ENCODE results near the gene CENATAC.
"Not testable (repeated sequence)": the region's sequence is repeated elsewhere in the genome, so short reads cannot be mapped to it uniquely, and the experiment has no call there.

CENATAC gene

DNA sequence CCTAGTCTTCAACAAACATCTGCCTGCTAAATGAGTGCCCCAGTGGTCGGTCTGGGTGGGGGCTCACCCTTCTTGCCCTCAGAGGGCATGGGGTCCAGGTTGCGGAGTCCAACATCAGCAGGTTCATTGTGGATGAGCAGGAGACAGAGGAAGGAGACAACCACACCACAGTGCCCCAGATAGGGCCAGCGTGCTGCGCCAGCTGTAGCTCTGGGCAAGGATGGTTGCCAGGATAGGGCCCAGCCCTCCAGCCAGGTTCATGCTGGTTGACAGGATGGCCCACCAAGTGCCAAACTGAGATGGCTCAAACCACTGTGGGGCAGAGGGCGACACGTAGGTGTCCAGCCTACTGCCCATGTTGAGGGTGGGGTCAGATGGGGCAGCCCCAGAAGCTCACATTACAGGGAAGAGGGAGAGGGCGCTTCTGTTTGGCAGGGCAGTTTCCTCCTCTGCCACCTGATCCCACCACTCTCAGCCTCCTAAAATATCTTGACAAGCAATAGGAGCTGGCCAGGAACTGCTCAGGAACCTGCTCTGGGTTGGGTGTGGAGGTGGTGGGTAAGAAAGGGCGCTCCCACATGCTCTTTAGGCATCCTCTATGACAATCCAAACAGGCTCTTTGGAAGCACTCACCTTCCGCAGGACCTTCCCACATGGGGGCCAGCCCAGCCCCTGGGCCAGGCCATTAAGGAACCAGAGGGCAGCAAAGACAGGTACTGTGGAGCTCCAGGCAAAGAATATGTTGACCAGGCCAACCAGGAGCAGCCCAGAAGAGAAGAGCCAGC is 29.8 kb downstream of the CENATAC start:
- no peak for DNase-seq

- DNase-seq = no peak
These were observed 30.6 kb downstream of the CENATAC start for GRCh38 chr11:119028346-119029068.

DNA sequence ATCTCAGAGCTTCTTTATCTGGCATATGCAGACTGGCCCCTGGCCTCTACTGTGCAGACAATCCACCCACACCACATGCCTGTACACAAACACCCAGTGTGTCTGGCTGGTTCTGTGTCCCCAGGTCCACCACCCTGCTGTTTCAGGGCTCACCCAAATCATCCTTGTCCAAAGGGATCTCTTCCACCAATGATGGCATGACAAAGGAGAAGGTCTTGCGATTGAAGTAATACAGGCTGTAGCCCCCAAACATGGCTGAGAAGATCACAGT is 31.1 kb downstream of the CENATAC start:
- no peak for DNase-seq

DNA sequence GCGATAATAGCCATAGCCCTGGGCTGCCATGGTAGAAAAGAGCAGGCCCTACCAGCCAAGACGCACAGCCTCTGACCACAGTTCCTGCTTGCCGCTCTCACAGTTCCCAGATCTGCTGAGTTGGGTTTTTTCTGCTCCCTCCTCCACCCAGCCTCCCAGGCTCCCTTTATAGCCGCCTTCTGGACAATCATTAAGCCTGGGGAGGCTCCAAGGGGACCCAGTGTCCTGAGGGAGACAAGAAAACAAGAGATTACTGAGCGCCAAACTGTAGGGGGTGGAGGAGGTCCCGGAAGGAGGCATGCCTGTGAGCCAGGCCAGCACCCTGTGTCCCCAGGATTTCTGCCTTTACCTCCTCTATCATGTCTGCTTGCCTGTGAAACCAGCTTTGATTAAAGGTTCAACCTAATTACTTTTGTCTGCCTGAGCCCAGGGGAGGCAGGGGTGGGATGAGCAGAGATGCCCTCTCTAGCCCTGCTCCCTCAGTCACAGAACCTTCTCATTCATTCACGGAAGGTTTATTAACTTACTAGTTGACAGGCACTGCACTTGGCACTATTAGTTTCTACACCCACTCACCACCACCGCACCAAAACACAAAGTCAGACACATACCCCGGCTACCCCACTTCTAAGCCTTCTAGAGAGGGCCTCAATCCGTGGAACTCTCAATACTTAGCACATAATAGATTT is 31.5 kb downstream of the CENATAC start:
- no peak for DNase-seq

GRCh38 chr11:119030029-119030328 is 32.0 kb downstream of the CENATAC start:
- DNase-seq = no peak

GRCh38 chr11:119030329-119031047 is 32.5 kb downstream of the CENATAC start, which contains the start of gene SLC37A4:
TSS of gene SLC37A4 (minus strand) at chr11:119030877.
- DNase-seq = peak; percentile 69

GRCh38 chr11:119031912-119032280 is 34.0 kb downstream of the CENATAC start:
- no peak for DNase-seq

DNA sequence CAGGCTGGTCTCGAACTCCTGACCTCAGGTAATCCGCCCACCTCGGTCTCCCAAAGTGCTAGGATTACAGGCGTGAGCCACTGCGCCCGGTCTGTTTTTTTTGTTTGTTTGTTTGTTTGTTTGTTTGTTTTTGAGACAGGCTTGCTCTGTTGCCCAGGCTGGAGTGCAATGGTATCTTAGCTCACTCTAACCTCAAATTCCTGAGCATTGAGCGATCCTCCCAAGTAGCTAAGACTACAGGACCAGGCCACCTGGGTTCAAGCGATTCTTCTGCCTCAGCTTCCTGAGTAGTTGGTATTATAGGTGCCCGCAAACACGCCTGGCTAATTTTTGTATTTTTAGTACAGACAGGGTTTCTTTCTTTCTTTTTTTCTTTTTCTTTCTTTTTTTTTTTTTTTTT is 35.5 kb downstream of the CENATAC start:
- DNase-seq = not testable (repeated sequence)

- no peak for DNase-seq
These were observed 36.9 kb downstream of the CENATAC start for GRCh38 chr11:119034813-119035212.

DNA sequence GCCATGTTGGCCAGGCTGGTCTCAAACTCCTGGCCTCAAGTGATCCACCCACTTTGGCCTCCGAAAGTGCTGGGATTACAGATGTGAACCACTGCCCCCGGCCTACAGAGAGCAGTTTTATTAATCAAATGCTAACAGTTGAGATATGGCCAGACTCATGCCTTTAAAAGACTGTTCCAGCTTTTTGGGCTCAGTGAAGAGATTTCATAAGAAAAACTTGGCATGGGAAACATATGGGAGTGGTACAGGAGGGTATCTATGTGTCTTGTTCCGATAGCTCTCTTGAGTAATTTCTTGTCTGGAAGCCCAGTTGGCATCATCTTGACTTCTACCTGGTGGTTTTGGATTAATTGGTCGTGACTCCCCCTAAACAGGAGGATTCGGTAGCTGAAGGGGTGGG is 40.9 kb downstream of the CENATAC start:
- no peak for DNase-seq

GRCh38 chr11:119039471-119039870 is 41.5 kb downstream of the CENATAC start:
- not testable (repeated sequence) for DNase-seq

- DNase-seq = no peak
These were observed 44.0 kb downstream of the CENATAC start for GRCh38 chr11:119041821-119042514.

GRCh38 chr11:119042927-119043326 is 45.0 kb downstream of the CENATAC start:
- DNase-seq = no peak

- no peak for DNase-seq
These were observed 46.8 kb downstream of the CENATAC start for GRCh38 chr11:119044708-119045107.

- DNase-seq = no peak
These were observed 48.6 kb downstream of the CENATAC start for GRCh38 chr11:119046489-119046888.

DNA sequence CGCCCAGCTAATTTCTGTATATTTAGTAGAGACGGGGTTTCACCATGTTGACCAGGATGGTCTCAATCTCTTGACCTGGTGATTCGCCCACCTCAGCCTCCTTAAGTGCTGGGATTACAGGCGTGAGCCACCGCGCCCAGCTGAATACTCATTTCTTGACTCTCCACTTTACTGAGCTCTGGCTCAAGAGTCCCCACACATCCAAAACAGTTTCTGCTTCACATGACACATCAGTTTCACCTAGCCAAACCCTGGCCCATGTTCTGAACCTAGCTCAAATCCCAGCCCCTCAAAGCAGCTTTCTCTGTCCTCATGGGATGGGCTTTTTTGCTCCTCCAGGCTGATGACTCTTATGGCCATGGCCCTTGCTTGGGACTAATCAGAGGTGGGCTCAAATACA is 49.3 kb downstream of the CENATAC start:
- no peak for DNase-seq

DNA sequence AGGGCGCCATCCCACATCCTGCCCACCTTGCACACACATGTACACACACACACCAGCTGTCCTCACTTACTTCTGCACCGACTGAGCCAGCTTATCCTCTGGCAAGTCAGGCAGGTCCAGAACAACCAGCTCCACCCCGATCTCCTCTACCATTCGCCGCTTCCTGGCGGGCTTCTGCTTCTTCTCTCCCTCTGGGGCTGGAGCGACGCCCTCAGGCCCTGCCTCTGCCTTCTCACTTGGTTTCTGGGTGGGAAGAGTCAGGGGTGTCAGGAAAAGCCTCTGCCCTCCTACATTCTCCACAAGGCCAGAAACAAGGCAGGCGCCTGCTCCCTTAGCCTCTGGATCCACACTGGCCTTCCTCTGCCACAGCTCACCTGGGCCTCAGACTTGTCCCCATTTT is 50.7 kb downstream of the CENATAC start:
- no peak for DNase-seq

DNA sequence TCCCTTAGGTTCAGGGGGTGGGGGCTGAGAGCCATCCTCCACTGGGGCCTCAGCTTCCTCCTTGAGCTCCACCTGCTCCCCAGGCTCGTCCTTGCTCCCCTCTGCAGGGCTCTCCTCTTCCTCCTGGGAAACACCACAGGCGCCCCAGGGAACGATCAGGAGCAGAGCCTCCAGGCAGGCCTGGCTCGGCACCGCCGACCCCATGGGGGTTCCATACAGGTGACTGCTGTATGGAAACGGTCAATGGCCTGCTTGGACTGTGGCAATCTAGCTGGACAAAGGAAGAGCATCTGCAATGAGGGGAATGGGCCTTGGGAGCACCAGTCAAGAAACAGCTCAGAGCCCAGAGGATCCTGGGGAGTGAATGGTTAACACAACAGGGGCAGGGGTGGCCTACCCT is 51.1 kb downstream of the CENATAC start:
- DNase-seq = no peak

DNA sequence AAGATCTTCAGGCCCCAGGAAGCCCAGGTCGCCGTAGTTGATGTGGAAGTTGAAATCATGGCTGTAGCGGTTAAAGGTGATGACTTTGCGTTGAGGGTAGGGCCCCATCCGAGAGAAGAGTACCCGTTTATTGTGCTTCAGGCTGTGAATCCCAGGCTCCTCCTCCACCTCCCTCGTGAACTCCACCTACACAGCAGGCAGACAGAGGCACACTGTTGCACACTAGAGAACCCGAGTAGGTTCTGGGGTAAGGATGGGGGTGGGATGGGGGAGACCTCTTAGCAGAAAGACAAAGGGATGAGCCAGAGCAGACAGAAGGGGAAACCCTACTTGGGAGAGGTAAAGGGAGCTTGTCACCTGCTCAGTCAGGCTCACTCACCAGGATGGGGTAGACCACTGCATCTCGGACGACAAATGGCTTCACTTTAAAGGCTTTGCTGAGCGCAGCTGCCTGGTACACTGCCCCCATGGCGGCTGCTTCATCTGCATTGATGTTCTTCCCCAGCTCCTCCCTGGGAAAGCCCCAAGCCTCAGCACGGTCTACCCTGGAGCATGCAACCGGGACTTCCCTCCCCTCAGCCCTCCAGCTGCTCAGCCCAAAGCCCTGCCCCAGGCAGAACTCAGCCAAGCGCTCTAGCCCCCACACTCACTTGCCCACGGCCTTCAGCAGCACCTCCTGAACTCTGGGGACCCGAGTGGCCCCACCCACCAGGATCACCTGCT is 53.7 kb downstream of the CENATAC start:
- DNase-seq = no peak

- DNase-seq = no peak
These were observed 54.4 kb downstream of the CENATAC start for GRCh38 chr11:119052163-119052814.

DNA sequence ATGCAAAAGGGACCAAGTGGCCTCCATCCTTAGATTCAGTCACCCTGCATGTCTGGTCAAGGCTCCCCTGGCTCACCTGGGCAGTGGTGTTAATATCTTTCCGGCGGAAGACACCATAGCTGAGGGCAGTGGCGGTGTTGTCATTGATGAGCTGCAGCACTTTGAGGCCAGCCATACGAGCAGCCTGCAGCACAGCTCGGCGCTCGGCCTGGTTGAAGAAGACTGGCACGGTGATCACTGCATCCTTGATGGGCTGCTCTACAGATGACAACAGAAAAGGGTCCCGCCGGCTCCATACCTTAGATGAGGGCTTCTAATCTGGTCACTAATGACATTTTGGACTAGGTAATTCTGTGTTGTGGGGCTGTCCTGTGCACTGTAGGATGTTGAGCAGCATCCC is 56.5 kb downstream of the CENATAC start:
- DNase-seq = no peak

DNA sequence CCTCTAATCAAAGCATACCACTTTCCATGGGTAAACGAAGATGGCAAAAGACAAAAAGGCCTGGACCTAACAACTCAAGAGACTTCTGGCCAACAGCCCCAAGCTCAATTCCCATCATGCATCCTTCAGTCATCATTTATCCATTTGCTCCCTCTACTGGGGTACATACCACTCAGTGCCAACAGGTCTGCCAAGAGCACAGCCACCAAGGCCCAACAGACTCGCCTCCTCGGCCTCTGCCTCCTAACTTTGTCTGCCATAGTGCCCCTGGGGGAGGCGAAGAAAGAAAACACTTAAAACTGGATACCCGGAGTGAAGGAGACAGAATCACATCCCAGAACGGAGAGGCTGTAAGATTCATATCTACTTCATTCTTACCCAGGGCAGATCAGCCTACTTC is 58.0 kb downstream of the CENATAC start:
- no peak for DNase-seq

Measured in NCI-H2171 (cell line).